Endothelial cell of umbilical vein (primary cell): ENCODE measurements around the gene MED12. TPM values are rescaled to one million over a fixed set of nuclear protein-coding genes. Genes with fewer than 3 reads are reported as not detected.
"Not testable (repeated sequence)": the region's sequence is repeated elsewhere in the genome, so short reads cannot be mapped to it uniquely, and the experiment has no call there.

ENCODE experiments used
- BruUV-seq: library from RNA; stranded (reverse); fragments of 400-500 nt; replicated peaks from 2 replicates; lab custom pipeline; 2021; lab: Mats Ljungman, UMichigan
- CTCF ChIA-PET: fragments of 300-600, 350-600 bp; sonication (Branson Sonifier 250); formaldehyde crosslinking; loops from one replicate; lab custom pipeline; 2021; ENCODE audit warnings: antibody characterized with exemption, inconsistent platforms; lab: Charles Lee
- POLR2A ChIA-PET: fragments of 300-600, 350-600 bp; sonication (Branson Sonifier 250); formaldehyde crosslinking; loops from one replicate; lab custom pipeline; 2021; ENCODE audit warnings: antibody characterized with exemption, inconsistent platforms; lab: Charles Lee
- DNase-seq: peaks from one replicate; pipeline ENCODE4 v3.0.0-alpha.2; 2011; ENCODE audit warnings: low read depth, low spot score
- FAIRE-seq: peaks from 2 replicates; lab custom pipeline; 2011; peaks lifted over from hg19 to GRCh38; lab: Jason Lieb, UNC
- H2AFZ ChIP-seq: 2 replicates; pipeline ENCODE4 v1.6.0; 2012; ENCODE audit warnings: low read depth, low read length, control low read depth, inconsistent platforms
- H3K27ac ChIP-seq: 2 replicates; pipeline ENCODE4 v1.5.1; 2011; ENCODE audit warnings: low read depth, mild to moderate bottlenecking, control low read depth, low read length, moderate library complexity; ENCODE audit not compliant: insufficient read depth
- H3K27me3 ChIP-seq, 2 experiments: 2 replicates each; pipeline versions ENCODE4 v1.6.0 to v1.6.1; 2011; ENCODE audit warnings: low read length in 2 of 2, mixed read lengths in 1 of 2; ENCODE audit not compliant: control insufficient read depth in 2 of 2, insufficient read depth in 2 of 2
- H3K36me3 ChIP-seq, 2 experiments: 2 replicates in 1 of 2; 3 replicates in 1 of 2; pipeline ENCODE4 v1.5.1; 2011; ENCODE audit warnings: low read length in 2 of 2, mild to moderate bottlenecking in 1 of 2, moderate library complexity in 1 of 2; ENCODE audit not compliant: control insufficient read depth in 2 of 2, insufficient read depth in 2 of 2; ENCODE audit errors: extremely low read depth in 1 of 2
- H3K4me1 ChIP-seq: 3 replicates; pipeline ENCODE4 v1.5.1; 2011; ENCODE audit warnings: mild to moderate bottlenecking, low read length; ENCODE audit not compliant: control insufficient read depth, insufficient read depth; ENCODE audit errors: extremely low read depth
- H3K4me2 ChIP-seq: 2 replicates; pipeline ENCODE4 v1.6.1; 2011; ENCODE audit warnings: low read length, control low read depth, mixed read lengths; ENCODE audit not compliant: insufficient read depth
- H3K4me3 ChIP-seq, 3 experiments: fragments of 200-600 bp in 1 of 3; sonication (generic), shearing (Covaris generic) in 1 of 3; replicated peaks in 1 of 3; 2 replicates each; pipeline ENCODE4 v1.5.1; 2011 to 2016; ENCODE audit warnings: control low read depth in 3 of 3, low read length in 3 of 3, mild to moderate bottlenecking in 2 of 3, inconsistent platforms in 1 of 3, low read depth in 1 of 3, moderate library complexity in 1 of 3; ENCODE audit not compliant: insufficient read depth in 1 of 3
- H3K79me2 ChIP-seq: 2 replicates; pipeline ENCODE4 v1.6.0; 2012; ENCODE audit warnings: low read length, inconsistent platforms; ENCODE audit not compliant: control insufficient read depth, insufficient read depth
- H3K9ac ChIP-seq: replicated peaks from 2 replicates; pipeline ENCODE3; 2011; ENCODE audit warnings: low read length, control low read depth; ENCODE audit not compliant: insufficient read depth; ENCODE audit errors: extremely low read depth
- H3K9me1 ChIP-seq: replicated peaks from 3 replicates; pipeline ENCODE4 v1.6.0; 2011; ENCODE audit warnings: mild to moderate bottlenecking, low read length; ENCODE audit not compliant: control insufficient read depth, insufficient read depth; ENCODE audit errors: extremely low read depth
- H3K9me3 ChIP-seq: replicated peaks from 2 replicates; pipeline ENCODE4 v1.5.1; 2012; ENCODE audit warnings: low read length, inconsistent platforms; ENCODE audit not compliant: control insufficient read depth, insufficient read depth
- H4K20me1 ChIP-seq: replicated peaks from 2 replicates; pipeline ENCODE3; 2011; ENCODE audit warnings: mild to moderate bottlenecking, low read length; ENCODE audit not compliant: control insufficient read depth, insufficient read depth; ENCODE audit errors: extremely low read depth
- CTCF ChIP-seq, 2 donors: IDR thresholded peaks; 1 replicate in 1 of 2; 2 replicates in 1 of 2; pipeline ENCODE4 v1.5.1; 2011; ENCODE audit warnings: low read length in 2 of 2, mild to moderate bottlenecking in 2 of 2, moderate library complexity in 2 of 2, control low read depth in 1 of 2, inconsistent platforms in 1 of 2, low read depth in 1 of 2; ENCODE audit not compliant: insufficient read depth in 1 of 2; ENCODE audit errors: extremely low read depth in 1 of 2
- FOS ChIP-seq: IDR thresholded peaks from 2 replicates; pipeline ENCODE4 v1.6.1; 2011; ENCODE audit warnings: mild to moderate bottlenecking, low read length, moderate library complexity, borderline replicate concordance; ENCODE audit not compliant: insufficient read depth
- dilution Hi-C: fragments of 300-500 bp; cut with MboI; formaldehyde crosslinking; loops from one replicate; pipeline ENCODE4 v1.15.0; 2019; ENCODE audit warnings: low sequenced_read_pairs; ENCODE audit not compliant: extremely low pct_ligation_motif_present
- intact Hi-C: fragments of 100-400 bp; cut with micrococcal nuclease; formaldehyde crosslinking; loops from one replicate; pipeline ENCODE4 v1.10.0; 2022
- polyA plus RNA-seq, 4 experiments: library from polyadenylated mRNA; depleted of rRNA in 3 of 4; stranded (reverse) in 3 of 4; unstranded in 1 of 4; fragments of >200 nt; gene quantifications; 2 replicates each; pipeline versions ENCODE4 v1.2.1 to v1.2.3, GENCODE V29; 2011 to 2012; ENCODE audit warnings: missing spikeins in 1 of 4
- total RNA-seq: library from RNA; stranded (reverse); gene quantifications from 2 replicates; pipeline ENCODE4 v1.2.3, GENCODE V29; 2021

MED12 gene
- total and polyA plus RNA-seq, 2 donors (not counting 3 experiments of a cell fraction or from before 2014, with no cell fraction given): 28.1 to 65.3 TPM

DNA sequence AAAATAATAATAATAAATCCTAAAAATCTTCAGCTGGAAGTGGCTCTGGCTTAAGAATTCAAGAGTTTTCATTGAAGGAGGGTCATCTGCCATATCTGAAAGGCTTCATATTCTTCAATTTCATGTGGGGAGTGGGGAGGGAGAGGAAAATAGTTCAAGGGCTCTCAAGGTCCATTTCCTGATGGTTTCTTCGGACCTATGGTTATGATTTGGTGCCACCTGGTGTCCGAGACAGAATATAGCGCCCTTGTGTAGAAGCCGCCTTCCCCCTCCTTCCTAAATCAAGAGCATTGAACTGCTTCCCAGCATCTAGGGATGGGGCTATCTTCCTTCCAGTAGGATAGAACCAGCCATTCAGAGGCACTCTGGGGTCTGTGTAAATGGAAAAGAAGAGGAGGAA is 60.5 kb downstream of the MED12 start:
- no peak overlapping the region for H3K27ac ChIP-seq
- H3K4me3 ChIP-seq: no peak overlapping the region
- CTCF ChIA-PET: interaction anchor here (1.0 to 1.4 kb wide), 3 partner anchors 179 to 409 kb away, joined by 3 to 5 read pairs (median 5); no protein-coding TSS in a partner anchor
- H3K9ac ChIP-seq: no peak overlapping the region
- dilution Hi-C loops: no loop called here
- DNase-seq: peak; percentile 62
- no peaks in the 10 kb centered on the region for H3K27me3 ChIP-seq
- no peaks in the 10 kb centered on the region for H3K9me3 ChIP-seq
- peak; percentile 44 to 63 for TF ChIP-seq CTCF (IDR thresholded peaks at IDR 0.05; ENCODE audit: extremely low read depth in 1 of 2, insufficient read depth in 1 of 2, low read depth in 1 of 2, low read length in 2 of 2)
- TF ChIP-seq FOS: no peak
- peak; percentile 96 for FAIRE-seq
- H3K4me2 ChIP-seq: no peak overlapping the region
- no peak overlapping the region for H2AFZ ChIP-seq
- POLR2A ChIA-PET: no interaction called here
- intact Hi-C loops: loop anchor here (1.0 to 2.0 kb wide), 6 partner anchors 60 to 727 kb away; no protein-coding TSS in a partner anchor
- H3K36me3 ChIP-seq: no peaks in the 10 kb centered on the region
- no peaks in the 10 kb centered on the region for H4K20me1 ChIP-seq
- no peaks in the 10 kb centered on the region for H3K9me1 ChIP-seq
- no TSS peak for BruUV-seq
- no peaks in the 10 kb centered on the region for H3K79me2 ChIP-seq
- peaks cover 7% of the 10 kb centered on the region for H3K4me1 ChIP-seq

- FAIRE-seq: peak; percentile 58
- H3K79me2 ChIP-seq, BruUV-seq, H3K27ac ChIP-seq, H4K20me1 ChIP-seq, H3K9me1 ChIP-seq, H3K9me3 ChIP-seq, dilution Hi-C loops, H3K36me3 ChIP-seq, H2AFZ ChIP-seq, H3K4me3 ChIP-seq, DNase-seq, H3K4me2 ChIP-seq, H3K27me3 ChIP-seq, H3K4me1 ChIP-seq, H3K9ac ChIP-seq: not testable (repeated sequence)
- CTCF ChIA-PET: interaction anchor here (2.2 to 3.3 kb wide), 2 partner anchors 211 to 411 kb away, joined by 7 to 18 read pairs; no protein-coding TSS in a partner anchor
- POLR2A ChIA-PET: interaction anchor here (0.7 to 1.0 kb wide), 2 partner anchors 16 to 210 kb away, joined by 3 to 4 read pairs; no protein-coding TSS in a partner anchor
- intact Hi-C loops: loop anchor here (5.0 kb wide), 1 partner anchor 187 kb away; the partner anchor contains the start of gene TAF1
Observed at GRCh38 chrX:71180579-71181265, 62.3 kb downstream of the MED12 start.
